CMK (cell line): ENCODE results near the gene RAPGEF1.
A peak's percentile ranks its signal among the peaks of the same experiment; 100 is the strongest.
"Not testable (repeated sequence)": the region's sequence is repeated elsewhere in the genome, so short reads cannot be mapped to it uniquely, and the experiment has no call there.

ENCODE experiments used
- DNase-seq: peaks from one replicate; pipeline ENCODE4 v3.0.0-alpha.2; 2010; ENCODE audit warnings: low read depth

The RAPGEF1 gene

GRCh38 chr9:131559421-131560000 lies 180.4 kb downstream of the RAPGEF1 start:
- no peak for DNase-seq

GRCh38 chr9:131557855-131558548 lies 181.9 kb downstream of the RAPGEF1 start:
- no peak for DNase-seq

DNA sequence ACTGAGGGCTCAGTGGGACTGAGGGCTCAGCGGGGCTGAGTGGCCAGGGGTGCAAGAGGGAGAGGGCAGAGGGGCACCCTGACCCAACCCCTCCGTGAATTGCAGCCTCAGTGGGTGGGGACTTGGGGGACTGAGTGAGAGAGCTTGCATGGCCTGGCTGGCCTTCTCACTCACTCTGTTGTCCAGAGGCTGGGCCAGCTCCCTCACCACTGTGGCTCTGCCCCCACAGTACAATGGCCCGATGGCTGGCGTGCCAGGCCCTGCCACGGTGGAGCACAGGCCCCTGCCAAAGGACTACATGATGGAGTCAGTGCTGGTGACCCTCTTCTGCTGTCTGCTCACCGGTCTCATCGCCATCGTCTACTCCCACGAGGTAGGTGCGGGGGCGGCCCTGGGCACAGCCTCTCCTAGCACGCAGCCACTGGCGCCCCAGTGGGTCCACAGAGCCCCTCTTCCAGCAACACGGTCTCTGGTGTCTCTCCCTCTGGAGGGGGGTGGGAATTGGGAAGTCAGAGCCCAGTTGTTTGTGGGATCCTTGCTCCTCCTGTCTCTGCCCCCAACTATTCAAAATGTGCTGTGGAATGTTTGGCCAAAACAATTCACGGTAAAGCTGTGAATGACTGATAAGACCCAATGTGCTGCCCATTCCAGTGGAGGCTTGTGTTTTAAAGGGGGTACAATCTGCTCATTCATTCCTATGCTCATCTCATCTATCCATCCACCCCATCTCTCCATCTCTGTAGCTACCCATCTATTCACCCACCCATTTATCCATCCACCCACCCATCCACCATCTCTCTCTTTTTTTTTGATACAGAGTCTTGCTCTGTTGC lies 183.8 kb downstream of the RAPGEF1 start:
- DNase-seq = no peak

- no peak for DNase-seq
Measured at GRCh38 chr9:131554843-131555351, 185.0 kb downstream of the RAPGEF1 start.

GRCh38 chr9:131554087-131554842 lies 185.6 kb downstream of the RAPGEF1 start:
- DNase-seq = no peak

DNA sequence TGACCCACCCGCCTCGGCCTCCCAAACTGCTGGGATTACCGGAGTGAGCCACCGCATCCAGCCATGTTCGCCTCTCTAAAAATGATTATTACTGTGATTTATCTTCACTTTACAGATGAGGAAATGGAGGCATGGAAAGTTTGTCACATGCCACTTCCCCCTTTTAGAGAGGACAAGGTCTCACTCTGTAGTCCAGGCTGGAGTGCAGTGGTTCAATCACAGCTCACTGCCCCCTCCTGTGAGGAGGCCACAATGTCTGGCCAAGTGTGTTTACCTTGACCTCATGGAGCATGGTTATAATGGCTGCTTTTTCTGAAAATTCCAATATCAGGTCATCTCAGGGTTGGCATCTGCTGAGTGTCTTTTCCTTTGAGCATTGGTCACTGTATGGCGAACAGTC lies 187.8 kb downstream of the RAPGEF1 start:
- DNase-seq = no peak

- not testable (repeated sequence) for DNase-seq
Measured at GRCh38 chr9:131550465-131550864, 189.4 kb downstream of the RAPGEF1 start.

DNA sequence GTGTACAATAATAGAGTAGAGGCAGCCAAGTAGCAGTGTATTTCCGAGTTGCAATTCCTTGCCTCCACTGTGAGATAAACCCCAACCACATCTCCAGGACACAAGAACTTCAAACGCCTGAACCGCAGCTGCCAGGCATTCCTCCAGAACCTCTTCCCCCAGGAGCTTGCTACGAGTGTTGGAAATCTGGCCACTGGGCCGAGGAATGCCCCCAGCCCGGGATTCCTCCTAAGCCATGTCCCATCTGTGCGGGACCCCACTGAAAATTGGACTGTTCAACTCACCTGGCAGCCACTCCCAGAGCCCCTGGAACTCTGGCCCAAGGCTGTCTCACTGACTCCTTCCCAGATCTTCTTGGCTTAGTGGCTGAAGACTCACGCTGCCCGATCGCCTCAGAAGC lies 190.7 kb downstream of the RAPGEF1 start:
- not testable (repeated sequence) for DNase-seq

DNA sequence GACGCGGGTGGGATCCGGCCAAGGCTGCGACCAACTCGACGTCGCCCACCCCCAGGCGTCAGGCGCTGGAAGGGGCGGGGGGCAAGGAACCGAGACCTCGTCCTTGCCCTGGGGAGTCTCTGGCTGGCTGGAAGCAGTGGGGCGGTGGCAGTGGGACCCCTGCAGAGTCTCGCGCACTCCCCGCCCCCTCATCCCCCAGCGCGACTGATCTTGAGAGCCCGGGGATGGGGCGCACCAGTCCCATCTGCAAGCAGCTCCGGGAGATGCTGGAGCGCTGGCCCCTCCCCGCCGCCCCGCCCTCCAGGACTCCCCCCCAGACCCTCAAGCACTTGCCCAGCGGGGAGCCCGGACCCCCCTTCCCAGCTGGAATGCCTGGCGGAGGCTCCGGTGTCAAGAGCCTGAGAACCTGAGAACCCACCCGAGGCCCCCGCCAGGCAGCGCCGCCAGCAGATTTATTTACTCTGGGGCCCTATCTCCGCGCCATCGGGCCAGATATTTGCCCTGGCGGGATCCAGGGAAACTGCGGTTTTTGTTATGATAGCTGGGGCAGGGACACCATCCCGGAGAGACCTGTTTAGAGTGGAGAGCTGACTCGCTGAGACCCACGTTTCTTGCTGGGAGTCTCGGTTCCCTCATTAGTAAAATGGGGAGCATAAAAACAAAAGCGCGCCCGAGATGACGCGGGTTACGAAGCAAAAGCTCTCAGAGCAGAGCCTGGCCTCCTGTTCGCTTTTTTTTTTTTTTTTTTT lies 193.4 kb downstream of the RAPGEF1 start:
- no peak for DNase-seq

GRCh38 chr9:131545786-131546335 lies 194.0 kb downstream of the RAPGEF1 start:
- DNase-seq = no peak

DNA sequence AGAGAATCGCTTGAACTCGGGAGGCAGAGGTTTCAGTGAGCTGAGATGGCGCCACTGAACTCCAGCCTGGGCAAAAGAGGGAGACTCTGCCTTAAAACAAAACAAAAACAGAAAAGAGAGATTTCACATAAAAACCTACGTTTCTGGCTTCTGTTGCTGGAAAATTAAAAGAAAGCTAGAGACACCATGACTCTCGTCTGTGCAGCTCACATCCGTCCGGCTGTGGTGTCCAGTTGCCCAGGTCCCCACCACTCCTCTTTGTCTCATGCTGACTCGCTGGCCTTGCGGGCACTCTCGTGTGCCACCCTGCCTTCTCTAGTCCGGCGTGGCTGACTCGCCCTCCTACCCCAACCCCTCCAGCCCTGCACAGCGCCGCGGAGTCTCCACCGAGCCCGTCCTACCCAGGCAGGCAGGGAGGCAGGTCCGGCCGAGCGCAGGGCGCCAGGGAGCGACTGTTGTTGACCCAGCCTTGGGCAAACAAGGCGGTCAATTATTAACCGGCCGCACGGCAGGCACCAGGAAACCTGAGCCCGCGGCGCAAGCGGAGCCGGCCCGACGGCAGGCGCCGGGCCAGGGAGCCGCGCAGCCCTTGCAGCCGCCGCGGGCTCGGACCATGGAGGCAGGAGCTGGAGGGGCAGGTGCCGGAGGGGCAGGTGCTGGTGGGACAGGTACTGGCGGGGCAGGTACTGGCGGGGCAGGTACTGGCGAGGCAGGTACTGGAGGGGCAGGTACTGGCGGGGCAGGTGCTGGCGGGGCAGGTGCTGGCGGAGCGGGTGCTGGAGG lies 194.7 kb downstream of the RAPGEF1 start, which contains the start of gene PRRT1B:
TSS of gene PRRT1B (plus strand) at position 521 of the 783 bp plus-strand sequence. CDS start at position 614, 93 bp downstream.
- no peak for DNase-seq

GRCh38 chr9:131543141-131543540 lies 196.7 kb downstream of the RAPGEF1 start:
- DNase-seq = no peak

- DNase-seq = no peak
Measured at GRCh38 chr9:131539223-131539923, 200.5 kb downstream of the RAPGEF1 start.

DNA sequence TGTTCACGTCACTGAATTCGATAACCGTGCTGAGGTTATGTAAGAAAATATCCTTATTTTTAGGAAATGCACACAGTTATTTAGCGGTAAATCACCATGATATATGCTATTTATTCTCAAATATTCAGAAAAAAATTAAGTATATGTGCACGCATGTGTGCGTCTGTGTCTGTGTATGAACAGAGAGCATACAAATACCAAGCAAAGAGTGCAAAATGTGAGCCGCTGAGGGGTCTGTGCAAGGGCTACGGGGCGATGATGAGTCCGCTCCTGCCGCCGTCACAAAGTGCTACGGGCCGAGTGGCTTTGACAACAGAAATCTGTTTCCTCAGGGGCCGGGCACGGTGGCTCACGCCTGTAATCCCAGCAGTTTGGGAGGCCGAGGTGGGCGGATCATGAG lies 201.9 kb downstream of the RAPGEF1 start:
- no peak for DNase-seq

- no peak for DNase-seq
Measured at GRCh38 chr9:131534721-131535237, 205.1 kb downstream of the RAPGEF1 start.

DNA sequence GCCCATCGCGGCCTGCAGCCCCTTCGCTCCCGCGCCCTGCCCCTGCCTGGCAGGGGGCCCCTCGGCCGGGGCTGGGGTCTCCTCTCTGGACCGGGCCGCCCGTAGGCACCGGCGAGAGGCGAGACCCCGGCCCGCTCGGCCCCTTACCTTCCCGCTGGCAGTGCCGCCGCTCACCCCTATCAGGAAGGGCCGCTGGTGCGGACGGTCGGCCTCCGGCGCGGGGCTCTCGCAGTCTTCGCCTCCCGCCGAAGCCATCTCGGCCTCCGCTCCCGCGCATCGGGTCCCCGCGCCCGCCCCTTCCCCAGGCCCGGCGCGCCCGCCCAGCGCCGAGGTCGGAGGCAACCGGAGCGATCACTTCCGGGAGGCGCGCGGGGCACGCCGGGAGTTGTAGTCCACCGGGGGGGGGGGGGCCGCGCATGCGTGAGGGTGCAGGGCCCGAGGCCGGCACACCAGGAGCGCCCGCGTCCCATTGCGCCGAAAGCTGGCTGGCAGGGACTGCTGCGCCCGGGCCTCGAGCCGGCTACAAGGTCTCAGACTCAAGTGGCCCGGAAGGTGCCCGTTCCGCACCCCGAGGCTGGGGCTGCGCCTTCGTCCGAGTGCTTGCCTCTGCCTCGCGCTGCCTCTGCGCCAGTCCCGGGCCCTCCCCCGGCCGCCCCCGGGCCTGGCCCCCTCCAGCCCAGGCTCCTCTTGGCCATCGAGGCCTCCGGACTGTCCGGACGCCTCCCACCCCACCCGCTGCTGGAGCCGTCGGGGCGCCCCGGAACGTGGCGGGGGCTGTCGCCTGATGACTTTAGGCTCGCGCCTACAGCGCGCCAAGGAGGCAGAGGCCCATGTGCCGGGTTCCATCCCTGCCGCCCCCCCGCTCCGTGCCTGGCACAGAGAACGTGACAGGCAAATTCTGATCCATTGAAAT lies 208.7 kb downstream of the RAPGEF1 start, which contains the start of gene UCK1:
TSS of gene UCK1 (minus strand) at position 344 of the 913 bp plus-strand sequence. CDS start at position 255, 89 bp downstream.
- peak; percentile 46 for DNase-seq

DNA sequence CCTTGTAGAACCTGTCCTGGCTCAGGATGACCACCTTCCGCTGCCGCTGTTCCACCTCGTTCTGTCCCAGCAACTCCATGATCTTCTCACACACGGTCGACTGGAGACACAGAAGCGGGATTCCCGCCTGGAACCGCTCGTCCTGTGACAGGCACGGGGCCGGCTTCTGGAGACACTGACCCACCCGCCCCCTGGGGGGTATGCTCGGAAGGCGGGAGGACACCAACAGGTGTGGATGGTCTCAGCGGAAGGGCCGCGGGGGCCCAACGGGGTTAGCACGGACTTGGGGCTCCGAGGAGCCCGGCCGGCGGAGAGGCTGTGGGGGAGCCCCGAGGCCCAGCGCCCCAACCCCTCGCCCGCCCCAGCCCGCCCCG lies 209.3 kb downstream of the RAPGEF1 start:
- no peak for DNase-seq
